NCI-H2227 (cell line): Measurements from ENCODE around the gene SLC15A2.

Source experiments
- DNase-seq: peaks from one replicate; lab custom pipeline; 2025; ENCODE audit not compliant: unreplicated experiment; lab: John Stamatoyannopoulos, UW

The SLC15A2 gene

DNA sequence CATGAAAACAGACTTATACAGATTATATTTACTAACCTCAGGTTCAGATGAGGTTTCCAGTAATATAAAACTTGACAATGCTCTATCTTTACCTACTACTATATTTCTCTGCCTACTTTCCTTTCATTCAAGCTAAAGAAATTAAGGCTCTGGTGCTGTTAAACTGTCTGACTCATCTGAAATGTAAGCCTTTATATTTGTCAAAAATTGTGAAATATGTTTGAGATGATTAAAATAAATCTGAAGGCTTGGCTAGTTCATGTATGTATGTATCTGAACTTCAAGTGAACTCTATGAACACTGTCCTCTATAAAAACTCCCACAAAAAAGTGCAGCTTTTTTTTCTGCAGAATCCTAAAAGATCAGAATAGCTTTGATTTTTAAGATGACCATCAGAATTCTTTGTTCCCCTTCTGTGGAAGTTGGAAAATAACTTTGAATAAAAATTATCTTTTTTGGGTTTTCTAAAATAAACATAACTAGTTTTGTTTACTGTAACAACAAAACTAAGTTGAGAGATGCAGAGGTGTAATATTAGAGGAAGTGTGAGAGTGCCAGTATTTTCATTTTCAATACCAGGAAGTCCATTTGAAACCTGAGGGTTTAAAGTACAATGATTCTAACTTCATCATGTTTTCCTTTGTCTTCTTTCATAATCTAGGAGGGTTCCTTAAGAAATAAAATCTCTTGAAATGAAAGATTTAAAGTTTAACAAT is 85.7 kb downstream of the SLC15A2 start:
- DNase-seq, result no peak

GRCh38 chr3:121980450-121980796 is 86.2 kb downstream of the SLC15A2 start:
- no peak for DNase-seq

GRCh38 chr3:121981473-121981872 is 87.3 kb downstream of the SLC15A2 start:
- no peak for DNase-seq

GRCh38 chr3:121985846-121986245 is 91.6 kb downstream of the SLC15A2 start:
- no peak for DNase-seq

GRCh38 chr3:121988146-121988545 is 93.9 kb downstream of the SLC15A2 start:
- DNase-seq, result no peak

DNA sequence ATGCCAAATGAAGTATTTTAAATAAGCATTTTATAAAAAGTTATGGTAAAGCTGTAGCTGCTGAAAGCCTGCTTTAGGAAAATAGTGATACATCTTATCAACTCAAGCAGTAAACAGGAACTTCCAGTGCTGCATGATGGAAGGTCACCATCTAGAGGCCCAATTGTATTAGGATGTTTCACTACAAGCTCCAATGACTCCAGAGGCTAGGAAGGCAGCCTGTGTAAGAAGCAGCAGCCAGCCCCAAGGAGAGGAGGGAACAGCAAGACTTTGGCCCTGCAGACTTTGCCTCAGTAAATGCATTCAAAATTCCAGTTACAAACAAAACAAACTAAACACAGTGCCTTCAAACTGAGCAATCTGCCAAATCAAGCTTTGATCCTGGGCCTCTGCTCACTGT is 95.7 kb downstream of the SLC15A2 start:
- no peak for DNase-seq

GRCh38 chr3:121992601-121993560 is 98.7 kb downstream of the SLC15A2 start:
- DNase-seq, result no peak
